Activated CD4-positive, alpha-beta T cell treated with anti-CD3 and anti-CD28 coated beads, Interleukin-2, amount 50 U/mL, for 1 hour (primary cell): Measurements from ENCODE around the gene GMIP.
"Not testable (repeated sequence)": the region's sequence is repeated elsewhere in the genome, so short reads cannot be mapped to it uniquely, and the experiment has no call there.

Source experiments
- DNase-seq: peaks from one replicate; pipeline ENCODE4 v3.0.0-alpha.2; 2020

GMIP gene

DNA sequence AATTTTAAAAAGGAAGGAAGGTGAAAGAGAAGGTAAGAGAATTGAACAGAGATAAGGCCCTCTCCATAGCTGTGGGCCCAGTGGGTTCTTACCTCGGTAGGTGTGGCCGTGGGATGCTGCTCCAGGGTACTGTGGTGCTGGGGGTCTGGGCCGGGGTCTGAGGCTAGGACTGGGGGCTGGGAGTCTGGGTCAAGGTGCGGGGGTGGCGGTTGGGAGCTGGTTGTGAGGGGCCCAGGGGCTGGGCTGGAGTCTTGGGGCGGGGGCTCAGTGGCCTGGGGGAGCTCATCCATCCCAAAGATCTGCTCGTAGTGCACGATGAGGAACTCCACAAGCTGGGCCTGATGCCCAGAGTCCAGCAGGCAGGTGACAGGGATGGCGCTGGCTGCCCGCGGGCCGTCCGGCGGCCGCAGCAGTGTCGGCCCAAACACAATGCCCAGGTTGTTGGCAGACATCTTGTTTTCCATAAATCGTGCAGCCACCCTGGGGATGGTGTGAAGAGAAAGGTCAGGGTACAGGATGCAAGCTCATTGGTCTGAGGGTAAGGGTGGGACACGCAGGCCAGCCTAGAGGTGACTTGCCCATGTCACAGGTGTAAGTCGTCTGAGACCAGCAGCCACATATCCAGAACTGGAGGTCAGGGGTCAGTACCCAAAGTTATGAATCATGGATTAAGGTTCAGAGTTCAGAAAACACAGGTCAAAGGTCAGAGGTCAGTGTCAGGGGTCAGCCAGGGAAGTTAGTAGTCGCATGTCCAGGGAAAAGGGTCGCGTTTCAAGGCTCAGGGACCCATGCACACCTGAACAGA, 9.5 kb downstream of the GMIP start:
- no peak for DNase-seq

DNA sequence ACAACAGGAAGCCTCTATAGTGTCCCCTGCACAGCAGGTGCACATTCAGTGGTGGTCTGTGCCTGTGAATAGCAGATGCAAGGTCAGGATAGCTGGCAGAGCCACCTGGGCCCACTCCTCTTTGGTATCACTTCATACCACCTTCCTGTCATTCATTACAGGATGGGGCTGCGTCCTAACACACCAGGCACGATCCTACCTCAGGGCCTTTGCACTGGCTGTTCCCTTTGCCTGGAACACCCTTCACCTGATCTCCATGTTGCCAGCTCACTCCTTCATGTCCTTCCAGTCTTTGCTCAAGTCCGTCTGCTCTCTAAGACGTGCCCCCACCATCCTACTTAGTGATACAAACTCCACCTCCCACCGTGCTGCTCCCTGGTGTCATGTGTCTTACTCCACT, 10.8 kb downstream of the GMIP start:
- no peak for DNase-seq

DNA sequence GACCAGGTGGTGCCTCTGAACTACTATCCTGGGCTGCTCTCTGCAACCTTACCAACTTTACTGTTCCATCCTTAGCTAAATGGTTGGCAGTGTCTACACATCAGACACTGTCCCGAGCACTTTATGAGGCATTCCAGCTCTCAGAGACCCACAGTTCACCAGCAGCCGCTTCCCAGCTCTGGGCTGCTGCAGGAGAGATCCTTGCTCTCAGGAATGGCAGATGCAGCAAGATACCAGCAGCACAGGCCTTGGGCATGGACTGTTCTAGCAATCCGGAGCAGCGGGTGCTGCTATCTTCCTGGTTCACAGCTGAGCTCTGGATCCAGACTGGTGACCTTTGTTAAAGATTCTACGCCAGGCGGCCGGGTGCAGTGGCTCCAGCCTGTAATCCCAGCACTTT, 12.1 kb downstream of the GMIP start:
- no peak for DNase-seq

DNA sequence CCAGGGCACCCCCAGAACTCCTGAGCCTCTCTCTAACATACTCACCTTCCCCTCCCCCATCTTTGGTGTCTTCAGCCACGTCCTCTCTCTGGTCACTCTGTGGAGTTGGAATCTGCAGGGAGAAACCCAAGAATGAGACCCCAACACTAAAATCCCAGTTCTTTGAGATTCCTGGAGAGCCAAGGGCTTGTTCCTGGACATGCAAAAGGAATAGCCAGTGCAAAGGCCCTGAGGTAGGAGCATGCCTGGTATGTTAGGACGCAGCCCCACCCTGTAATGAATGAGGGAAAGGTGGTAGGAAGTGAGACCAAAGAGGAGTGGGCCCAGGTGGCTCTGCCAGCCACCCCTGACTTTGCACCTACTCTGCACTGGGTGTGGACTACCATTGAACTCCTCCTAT, 13.0 kb downstream of the GMIP start:
- no peak for DNase-seq

DNA sequence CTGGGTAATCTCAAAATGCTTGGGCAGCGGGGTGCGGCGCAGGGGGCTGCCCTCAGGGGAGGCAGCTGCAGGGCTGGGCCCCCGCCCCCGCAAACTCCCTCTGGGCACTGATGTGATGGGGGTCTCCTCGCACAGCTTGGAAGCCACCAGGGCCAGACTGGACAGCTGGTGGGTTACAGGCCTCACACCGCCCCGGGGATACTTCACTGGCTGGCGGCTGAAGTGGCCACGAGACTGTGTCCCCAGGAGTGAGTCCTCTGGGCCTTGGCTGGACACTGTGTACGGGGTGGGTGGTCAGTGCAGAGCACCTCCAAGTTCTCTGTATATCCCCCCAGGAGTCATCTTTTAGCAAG, 13.4 kb downstream of the GMIP start:
- no peak for DNase-seq

DNA sequence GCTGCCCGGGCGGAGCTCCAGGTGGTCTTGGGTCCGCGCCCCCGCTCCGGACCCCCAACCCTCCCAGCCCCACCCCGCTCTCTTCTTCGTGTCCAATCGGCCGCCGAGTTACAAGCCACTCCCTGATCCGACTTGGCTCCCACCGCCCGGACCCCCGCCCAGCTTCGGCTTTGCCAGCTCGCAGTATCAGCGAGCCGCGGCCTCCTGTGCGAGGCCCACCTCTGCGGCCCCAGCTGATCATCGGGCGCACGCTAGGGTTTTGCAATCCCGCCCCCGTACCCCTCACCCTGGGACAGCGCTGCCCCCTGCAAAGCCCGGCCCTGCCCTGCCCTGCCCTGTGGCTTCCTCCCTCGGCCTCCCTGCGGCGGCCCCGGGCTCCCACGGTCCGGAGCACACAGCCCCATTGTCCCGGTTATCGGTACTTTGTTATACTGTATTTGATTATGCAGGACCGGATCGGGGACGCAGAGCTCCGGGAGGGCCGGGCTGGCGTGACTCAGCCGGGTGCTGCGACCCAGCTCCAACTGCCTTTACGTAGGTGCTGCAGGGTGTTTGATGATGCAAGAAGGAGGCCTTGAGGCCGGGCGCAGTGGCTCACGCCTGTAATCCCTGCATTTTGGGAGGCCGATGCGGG, 14.8 kb downstream of the GMIP start:
- peak; percentile 41 for DNase-seq

DNA sequence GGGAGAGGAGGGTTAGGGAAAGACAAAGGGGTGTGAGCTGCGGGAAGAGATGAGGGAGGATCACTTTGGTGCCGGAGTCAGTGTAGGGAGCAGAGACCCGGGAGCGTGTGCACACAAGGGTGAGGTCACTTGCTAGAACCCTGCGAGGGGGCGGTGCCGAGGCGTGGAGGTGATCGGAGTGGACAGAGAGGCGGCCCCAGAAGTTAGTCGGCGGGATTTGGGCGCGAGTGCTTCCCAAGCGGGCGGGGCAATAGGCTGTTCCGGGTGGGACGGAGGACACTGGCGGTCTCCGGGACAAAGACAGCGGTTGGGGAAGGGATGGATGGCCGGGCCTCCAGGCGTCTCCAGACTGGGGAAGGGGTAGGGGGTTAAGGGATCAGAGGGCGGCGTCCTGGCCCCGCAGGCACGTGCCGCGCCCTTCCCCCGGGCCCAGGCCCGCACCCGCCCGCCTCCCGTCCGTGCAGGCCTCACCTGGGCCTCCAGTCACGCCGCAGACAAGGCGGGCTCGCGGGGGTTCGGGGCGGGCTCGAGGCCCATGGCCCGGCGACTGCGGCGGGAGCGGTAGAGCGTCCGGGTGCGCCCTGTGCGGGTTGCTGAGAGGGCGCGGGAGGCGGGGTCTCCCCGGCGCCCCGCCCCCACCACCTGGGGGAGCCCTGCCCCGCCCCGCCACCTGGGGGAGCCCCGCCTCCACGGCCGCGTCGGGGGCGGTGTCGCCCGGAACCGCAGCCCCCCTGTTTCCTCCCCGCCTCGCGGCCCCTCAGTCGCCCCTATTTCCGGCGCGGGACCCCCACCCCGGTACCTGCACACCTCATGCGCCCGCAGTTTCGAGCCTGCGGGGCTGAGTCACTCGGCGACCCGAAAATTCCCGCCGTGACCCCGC, 15.6 kb downstream of the GMIP start, which contains the start of gene LPAR2:
LPAR2 (minus strand) TSS at position 600 of the 880 bp plus-strand sequence. CDS start 945 bp downstream, outside the sequence.
- peak; percentile 77 for DNase-seq

DNA sequence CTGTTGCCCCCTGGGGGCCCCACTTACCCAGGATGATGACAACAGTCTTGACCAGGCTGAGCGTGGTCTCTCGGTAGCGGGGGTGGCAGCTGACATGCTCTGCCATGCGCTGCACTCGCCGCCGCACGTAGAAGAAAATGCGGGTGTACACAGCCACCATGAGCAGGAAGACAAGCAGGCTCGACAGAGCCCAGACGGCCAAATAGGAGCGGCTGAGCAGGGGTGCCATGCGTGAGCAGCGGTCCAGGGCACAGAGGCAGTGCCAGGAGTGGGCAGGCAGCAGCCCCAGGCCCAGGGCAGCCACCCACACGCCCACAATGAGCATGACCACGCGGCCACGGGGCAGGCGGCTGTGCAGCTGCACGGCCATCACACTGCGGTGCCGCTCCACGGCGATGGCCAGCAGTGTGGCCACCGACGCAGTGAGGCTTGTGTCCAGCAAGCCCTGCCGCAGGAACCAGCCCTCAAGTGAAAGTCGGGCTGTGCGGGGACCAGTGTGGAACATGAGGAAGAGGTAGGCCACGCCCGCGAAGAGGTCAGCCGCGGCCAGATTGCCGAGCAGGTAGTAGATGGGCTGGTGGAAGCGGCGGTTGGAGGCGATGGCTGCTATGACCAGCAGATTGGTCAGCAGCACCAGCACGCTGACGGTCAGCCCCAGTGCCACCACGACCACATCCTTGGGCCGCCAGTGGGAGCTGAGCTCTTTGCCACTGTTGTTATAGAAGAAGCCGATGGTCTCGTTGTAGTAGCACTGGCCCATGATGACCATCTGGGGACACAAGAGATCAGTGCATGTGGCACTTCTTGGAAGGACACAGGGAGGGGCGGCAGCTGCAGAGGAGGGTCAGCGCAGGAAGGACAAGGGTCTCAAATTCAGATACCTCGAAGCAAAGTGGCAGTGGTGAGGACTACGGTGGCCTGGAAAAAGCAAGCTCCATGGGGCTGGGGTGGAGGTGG, 16.7 kb downstream of the GMIP start:
- no peak for DNase-seq

DNA sequence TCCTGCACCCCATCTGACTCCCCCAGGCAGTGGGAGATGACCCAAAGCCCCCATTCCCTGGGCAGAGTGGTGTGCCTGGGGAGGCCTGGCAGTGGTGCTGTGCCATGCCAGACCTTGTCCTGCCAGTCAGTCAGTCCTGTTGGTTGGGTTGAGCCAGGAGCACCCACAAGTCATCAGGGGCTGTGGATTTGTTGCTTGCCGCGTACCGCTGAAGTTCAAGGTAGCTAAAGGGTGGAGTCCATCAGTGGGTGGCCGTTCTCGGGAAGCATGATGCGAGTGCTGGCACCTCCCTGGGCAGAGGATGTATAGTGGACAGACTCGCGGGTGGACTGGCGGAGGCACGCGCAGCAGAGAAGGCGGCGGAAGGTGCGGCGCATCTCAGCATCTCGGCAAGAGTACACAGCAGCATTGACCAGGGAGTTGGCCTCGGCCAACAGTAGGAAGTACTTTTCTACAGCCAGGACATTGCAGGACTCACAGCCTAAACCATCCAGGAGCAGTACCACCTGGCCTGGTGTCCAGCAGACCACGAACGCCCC, 19.4 kb downstream of the GMIP start:
- no peak for DNase-seq

DNA sequence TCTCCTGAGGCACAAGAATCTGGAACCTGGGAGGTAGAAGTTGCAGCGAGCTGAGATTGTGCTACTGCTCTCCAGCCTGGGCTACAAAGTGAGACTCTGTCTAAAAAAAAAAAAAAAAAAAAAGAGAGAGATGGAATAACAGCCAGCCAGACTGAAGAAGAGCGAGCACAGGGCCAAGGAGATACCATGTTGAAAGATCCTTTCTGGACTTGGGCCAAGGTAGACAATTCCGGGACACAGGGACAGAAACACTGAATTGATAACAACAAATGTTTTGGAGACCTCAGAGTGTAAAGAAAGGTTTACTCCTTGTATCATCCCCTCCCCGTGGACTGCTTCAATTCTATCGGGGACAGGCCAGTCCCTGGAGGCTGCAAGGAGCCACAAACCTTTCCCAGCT, 20.1 kb downstream of the GMIP start:
- DNase-seq = no peak

DNA sequence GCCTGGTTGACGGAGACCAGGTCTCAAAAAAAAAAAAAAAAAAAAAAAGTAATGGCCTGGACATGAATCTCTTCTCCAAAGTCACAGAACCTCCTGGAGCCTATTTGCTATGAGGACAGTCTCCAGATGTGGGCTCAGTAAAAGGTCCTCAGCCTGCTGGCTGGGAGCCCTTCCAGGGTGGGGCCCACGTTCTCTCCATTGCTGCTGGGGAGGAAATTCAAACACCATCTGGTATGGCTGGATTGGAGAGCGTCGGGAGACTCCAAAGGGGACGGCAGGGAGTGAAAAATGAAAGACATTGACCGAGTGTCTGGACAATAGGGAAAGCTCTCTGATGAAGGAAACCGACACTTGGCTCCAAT, 23.6 kb downstream of the GMIP start:
- no peak for DNase-seq

DNA sequence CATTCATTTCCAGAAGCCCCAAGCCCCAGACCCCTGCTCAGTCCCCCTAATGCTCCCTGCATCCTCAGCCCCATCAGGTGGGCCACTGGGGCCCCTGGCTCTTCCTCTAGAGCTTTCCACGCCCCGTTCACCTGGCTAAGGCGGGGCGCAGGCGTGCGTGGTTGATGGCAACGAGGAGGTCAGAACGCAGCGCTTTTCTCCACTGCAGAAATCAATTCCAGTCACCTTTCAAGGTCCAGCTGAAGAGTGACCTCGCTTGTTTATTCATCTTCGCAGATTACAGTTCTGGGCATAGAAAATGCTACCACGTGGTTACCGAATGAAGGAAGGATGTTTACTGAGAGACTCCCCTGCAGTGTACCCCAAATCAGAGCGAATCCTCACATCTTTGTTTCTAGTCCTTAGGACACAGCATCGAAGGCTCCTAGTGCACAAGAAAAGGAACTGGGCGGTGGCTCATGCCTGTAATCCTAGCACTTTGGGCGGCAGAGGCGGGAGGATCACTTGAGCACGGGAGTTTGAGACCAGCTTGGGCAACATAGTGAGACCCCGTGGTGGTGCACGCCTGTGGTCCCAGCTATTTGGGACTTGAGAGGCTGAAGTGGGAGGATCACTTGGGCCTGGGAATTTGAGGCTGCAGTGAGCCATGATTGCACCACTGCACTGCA, 24.1 kb downstream of the GMIP start:
- DNase-seq = no peak

DNA sequence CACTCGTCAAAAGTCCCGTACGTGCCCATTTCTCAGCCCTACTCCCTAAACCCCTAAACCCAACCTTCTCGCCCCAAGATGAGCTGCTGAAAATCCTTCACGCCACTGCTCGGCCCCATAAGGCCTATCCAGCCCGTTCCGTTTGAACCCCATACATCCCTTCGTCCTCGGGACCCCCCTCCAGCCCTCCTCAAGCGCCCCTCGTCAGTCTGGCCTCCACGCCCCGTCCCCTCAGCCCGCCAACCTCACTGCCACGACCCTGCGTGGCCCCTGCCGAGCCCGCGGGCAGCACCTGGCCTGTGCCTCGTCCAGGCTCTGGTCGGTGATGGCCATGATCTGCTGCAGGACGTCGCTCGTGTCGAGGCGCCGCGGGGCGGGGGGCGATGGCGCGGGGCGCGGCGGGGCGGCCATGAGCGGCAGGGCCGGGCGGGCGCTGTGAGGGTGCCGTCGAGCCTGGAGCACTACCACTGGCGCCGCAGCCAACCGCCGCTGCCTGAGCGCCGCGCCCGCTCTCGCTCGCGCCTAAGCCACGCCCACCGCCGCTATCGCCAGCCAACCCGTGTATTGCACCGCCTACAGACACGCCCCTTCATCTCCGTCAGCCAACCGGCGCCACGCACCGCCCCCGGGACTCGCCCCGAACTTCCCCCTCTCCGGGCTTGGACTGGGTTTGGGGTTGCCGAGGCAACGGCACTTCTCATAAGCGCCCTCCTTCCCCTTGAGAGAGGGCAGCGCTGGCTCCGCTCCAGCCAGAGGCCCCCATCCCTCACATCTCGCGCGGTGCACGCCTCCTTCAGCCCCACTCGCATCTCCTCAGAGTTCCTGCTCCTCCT, 25.0 kb downstream of the GMIP start, which contains the start of gene PBX4:
PBX4 (minus strand) TSS at position 469 of the 833 bp plus-strand sequence; CDS start at position 411, 58 bp downstream.
- DNase-seq = peak; percentile 100

DNA sequence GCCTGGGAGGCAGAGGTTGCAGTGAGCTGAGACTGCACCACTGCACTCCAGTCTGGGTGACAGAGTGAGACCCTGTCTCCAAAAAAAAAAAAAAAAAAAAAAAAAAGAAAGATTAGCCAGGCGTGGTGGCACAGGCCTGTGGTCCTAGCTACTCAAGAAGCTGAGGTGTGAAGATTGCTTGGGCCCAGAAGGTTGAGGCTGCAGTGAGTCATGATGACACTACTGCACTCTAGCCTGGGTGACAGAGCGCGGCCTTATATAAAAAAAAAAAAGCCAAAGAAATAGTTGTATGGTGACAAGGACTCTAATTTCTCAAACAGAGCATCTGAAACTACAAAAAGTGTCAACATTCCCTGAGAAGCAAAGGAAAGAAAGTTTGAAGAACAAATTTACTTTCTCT, 28.4 kb downstream of the GMIP start:
- DNase-seq = no peak

DNA sequence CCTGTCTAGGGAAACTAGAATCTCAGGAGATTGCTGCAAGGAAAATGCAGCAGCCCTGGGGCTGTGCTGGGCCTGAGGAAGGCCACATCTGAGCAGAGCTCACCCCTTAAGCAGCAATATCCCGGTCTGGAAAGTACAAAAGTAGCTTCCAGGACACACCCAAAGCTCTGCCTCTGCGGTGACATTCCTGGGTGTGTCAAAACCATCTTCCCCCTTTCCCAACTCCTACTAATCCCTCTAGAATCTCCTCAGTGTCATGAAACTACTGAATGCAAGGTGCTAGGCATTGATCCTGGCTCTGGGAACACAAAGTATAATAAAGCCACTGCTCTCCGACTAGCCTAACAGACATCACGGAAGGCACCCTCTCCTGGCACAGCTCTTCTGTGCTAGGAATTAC, 30.0 kb downstream of the GMIP start:
- DNase-seq = no peak

DNA sequence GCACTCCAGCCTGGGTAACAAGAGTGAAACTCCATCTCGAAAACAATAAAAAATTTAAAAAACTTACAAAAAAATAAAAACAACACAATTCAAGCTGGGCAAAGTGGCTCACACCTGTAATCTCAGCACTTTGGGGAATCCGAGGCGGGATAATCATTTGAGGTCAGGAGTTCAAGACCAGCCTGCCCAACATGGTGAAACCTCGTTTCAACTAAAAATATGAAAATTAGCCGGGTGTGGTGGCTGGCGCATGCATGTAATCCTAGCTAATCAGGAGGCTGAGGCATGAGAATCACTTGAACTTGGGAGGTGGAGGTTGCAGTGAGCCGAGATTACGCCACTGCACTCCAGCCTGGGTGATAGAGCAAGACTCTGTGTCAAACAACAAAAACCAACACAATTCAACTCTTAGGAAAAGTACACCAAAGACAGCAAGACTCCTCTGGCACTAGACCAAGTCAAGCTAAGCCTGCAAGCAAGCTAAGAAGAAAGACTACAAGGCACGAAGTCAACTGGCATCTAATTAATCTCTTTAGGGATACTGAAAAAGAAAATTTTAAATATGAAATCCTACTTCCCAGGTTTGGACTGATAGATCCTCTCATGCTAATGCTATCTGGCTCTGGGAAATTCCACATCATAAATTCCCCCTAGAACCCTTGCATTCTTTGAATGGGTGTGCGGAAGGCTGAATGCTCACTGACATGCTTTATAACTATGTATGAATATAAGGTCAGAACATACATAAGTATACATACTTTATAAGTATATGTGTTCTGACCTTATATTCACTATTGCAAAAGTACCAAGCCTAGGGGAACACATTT, 32.9 kb downstream of the GMIP start:
- DNase-seq = no peak

DNA sequence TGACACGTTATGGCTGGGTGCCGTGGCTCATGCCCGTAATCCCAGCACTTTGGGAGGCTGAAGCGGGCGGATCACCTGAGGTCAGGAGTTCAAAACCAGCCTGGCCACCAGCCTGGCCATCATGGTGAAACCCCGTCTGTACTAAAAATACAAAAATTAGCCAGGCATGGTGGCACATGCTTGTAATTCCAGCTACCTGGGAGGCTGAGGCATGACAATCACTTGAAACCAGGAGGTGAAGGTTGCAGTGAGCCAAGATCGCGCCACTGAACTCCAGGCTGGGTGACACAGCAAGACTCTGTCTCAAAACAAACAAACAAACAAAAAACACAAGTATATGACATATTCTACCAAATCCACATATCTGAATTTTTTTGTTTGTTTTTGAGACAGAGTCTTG, 36.8 kb downstream of the GMIP start:
- DNase-seq = not testable (repeated sequence)

DNA sequence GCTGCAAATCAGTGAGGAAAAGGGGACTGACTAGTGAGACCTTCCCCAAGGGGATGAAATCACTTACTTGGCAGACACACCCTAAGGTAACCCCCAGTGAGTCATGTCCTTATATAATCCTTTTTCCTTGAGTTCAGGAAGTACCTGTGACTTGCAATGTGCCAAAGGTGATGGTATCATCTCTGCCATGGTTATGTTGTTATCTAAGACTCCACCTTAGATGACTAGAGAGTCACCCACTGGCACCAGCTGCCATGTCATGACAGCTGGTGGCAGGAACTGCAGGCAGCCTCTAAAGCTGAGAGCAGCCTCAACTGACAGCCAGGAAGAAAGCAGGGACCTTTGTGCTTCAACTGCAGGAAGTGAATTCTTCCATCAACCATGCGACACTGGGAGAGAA, 37.4 kb downstream of the GMIP start:
- peak; percentile 55 for DNase-seq

DNA sequence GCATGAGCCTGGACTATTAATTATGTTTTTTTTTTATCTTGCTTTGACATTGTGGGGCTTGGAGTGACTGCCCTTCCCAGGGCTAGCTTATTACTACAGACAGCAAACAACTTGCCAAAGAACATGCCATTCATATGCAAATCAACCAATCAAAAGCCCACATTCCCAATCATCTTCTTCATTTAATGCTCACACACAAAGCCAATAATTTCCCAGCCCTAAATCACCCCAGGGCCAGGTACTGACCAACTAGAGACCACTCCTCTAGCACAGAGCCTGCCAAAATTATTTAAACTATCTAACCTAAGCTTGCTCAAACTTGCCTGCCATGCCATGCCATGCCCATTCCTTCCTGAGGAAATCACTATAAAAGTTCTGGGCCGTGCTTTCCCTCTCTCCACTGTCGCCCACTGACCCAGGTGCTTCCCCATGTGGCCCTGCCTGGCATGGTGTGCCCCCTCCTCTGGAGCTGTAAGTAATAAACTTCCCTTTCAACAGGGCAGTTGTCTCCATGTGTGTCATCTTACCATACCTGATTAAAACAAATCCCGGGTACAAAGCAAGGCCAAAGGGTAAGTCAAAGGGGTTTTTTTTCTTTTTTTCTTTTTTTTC, 40.6 kb downstream of the GMIP start:
- no peak for DNase-seq
